CD4-positive, alpha-beta T cell treated with Interleukin-2 at 100 ng/mL for 4 hours (primary cell): ENCODE measurements around the gene CAPN8.

ENCODE experiments used
- DNase-seq: peaks from one replicate; pipeline ENCODE4 v3.0.0-alpha.2; 2020; ENCODE audit warnings: low spot score

CAPN8 gene

GRCh38 chr1:223665592-223666312 is at the start of gene CAPN8:
TSS of gene CAPN8 (minus strand) at chr1:223665701. CDS start at chr1:223665646, 55 bp downstream.
- DNase-seq: no peak

- no peak for DNase-seq
Observed at GRCh38 chr1:223714849-223715603, 49.5 kb upstream of the CAPN8 start.

- DNase-seq: no peak
Observed at GRCh38 chr1:223714421-223714724, 48.9 kb upstream of the CAPN8 start.

DNA sequence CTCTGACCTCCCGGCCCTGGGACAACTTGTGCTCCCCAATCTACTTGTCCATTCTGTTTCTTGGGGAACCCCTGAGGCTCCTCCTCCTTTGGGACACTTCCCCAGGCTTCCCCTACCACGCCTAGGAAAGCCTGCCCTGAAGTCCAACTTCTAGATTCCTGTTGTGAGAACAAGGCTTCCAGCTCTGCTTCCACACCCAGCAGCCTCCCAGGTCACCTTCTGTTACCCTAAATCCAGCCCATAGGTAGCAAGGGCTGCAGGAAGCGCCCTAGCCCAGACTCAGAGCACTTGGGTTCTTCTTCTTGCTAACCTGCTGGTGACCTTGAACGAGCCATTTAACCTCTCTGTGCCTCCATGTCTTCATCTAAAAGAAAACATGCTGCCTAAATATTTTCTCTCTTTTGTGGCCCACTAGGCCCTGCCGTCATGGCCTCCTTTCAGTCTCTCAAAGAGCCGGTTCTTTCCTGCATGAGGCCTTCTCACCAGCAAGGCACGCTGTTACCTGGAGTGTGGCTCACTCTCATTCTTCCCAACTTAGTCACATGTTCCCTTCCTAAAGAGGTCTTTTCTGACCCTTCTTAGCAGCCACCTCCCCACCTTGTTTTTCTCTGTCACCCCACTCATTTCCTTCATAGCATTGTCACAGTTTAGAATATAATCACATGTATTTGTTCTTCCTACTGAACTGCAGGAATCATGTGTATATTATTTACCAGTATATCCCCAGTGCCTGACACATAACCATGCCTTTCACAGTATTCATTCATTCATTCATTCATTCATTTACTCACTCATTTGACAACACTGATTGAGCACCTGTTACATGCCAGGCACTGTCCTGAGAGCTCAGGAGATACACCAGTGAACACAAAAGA is 48.3 kb upstream of the CAPN8 start:
- DNase-seq: no peak

- peak; percentile 36 for DNase-seq
Observed at GRCh38 chr1:223712850-223713474, 47.5 kb upstream of the CAPN8 start.

- DNase-seq: peak; percentile 68
Observed at GRCh38 chr1:223712194-223712849, 46.8 kb upstream of the CAPN8 start, which contains the start of gene CAPN2. TSS of gene CAPN2 (plus strand) at chr1:223712539. CDS start at chr1:223712641, 102 bp downstream.

DNA sequence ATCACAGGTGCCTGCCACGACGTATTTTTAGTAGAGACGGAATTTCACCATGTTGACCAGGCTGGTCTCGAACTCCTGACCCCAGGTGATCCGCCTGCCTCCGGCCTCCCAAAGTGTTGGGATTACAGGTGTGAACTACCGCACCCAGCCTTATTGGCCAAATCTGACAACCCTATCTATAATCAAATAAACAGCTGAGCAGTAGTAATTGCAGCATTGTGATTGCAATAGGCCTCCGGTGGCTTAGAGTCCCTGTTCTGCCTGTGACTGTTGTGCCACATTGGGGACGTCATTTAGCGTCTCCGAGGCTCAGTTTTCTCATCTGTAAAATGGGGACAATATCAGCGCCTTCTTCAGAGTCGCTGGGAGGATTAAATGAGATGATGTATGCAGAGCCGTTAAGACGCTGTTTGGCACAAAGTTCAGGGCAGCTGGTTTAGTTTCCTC is 46.3 kb upstream of the CAPN8 start:
- peak; percentile 31 for DNase-seq

DNA sequence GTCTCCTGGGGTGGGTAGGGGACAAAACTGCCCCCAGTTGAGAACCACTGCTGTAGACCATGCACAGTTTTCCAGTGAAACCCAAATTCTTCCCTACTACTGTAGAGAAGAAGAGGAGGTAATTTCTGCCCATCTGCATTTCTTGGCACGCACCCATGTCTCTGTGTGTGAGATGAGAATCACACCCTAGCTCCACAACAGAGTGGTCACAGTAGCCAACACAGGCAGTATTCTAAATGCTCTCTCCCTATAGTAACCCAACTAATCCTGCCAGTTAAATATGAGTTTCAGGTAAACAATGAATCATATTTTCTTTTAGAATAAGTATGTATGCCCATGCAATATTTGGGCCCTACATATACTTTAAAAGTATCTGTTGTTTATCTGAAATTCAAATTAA is 45.7 kb upstream of the CAPN8 start:
- DNase-seq: no peak

GRCh38 chr1:223710179-223711133 is 45.0 kb upstream of the CAPN8 start:
- DNase-seq: no peak

- no peak for DNase-seq
Observed at GRCh38 chr1:223709598-223709997, 44.1 kb upstream of the CAPN8 start.

DNA sequence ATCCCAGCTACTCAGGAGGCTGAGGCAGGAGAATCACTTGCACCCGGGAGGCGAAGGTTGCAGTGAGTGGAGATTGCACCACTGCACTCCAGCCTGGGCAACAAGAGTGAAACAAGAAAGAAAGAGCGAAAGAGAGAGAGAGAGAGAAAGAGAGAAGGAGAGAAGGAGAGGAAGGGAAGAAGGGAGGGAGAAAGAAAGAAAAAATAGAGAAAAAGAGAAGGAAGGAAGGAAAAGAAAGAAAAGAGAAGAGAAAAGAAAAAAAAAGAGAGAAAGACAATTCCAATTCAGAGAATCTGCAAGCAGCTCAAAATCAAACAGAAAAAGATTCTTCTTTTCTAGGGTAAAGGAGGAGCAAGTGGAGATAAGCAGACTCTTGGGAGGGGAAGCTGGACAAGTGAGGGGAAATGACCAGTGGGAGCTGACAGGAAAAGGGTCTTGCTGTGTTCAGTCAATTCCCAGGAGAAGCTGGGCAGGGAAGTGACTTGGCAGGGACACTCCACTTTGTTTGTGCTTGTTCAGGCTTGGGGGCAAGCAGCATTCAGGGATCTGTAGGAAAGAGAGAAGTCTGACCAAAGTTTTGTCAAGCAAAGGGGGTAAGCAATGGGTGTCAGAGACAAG is 43.3 kb upstream of the CAPN8 start:
- no peak for DNase-seq

DNA sequence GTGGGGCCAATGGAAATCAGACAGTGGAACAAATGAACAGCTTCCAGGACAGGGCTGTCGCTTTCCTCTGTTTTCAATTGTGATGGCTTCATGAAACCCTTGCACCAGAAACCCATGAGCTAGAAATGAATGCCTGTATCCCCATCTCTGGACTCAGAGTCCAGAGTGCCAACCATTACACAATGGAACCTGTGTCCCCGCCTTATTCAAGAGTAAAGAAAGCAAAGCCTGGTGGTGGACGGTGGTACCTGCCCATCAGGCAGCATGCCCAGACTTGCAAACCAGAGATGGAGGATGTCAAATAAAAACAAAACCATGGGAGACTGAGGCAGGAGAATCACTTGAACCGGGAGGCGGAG is 42.5 kb upstream of the CAPN8 start:
- no peak for DNase-seq

GRCh38 chr1:223707256-223708000 is 41.9 kb upstream of the CAPN8 start:
- no peak for DNase-seq

DNA sequence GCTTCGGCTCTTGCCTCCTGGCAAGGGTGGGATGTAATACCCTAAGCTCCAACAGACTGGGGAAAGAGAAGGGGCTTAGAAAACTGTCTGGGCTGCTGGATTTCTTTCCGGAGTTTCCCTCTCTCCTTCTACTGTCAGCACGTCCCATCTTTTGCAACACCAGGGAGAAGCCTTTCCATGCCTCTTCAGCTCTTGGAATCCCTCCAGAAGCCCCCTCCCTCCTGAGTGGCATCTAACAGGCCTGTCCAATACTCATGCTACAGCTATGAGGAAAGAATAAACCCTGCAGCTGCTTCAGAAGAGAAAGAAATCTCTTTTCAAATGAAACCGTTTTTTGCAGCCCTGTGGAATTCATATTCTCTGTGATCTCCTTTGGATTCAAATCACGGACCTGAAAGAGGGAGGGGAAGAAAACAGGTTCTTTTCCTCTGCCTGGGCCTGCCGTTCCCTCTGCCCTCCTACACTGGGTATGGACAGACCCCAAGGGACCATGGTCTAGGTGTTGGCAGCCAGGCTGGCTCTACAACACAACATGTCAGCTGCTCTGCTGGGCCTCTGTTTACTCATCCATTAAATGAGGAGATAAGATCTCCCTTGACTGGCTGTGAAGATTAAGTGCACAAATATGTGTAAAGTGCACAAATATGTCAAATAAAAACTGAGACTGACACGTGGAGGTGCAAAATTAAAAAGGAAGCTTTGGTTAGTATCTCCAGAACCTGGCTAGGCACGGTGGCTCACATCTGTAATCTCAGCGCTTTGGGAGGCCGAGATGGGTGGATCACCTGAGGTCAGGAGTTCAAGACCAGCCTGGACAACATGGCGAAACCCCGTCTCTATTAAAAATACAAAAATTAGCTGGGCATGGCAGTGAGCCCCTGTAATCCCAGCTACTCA is 40.8 kb upstream of the CAPN8 start:
- DNase-seq: no peak

DNA sequence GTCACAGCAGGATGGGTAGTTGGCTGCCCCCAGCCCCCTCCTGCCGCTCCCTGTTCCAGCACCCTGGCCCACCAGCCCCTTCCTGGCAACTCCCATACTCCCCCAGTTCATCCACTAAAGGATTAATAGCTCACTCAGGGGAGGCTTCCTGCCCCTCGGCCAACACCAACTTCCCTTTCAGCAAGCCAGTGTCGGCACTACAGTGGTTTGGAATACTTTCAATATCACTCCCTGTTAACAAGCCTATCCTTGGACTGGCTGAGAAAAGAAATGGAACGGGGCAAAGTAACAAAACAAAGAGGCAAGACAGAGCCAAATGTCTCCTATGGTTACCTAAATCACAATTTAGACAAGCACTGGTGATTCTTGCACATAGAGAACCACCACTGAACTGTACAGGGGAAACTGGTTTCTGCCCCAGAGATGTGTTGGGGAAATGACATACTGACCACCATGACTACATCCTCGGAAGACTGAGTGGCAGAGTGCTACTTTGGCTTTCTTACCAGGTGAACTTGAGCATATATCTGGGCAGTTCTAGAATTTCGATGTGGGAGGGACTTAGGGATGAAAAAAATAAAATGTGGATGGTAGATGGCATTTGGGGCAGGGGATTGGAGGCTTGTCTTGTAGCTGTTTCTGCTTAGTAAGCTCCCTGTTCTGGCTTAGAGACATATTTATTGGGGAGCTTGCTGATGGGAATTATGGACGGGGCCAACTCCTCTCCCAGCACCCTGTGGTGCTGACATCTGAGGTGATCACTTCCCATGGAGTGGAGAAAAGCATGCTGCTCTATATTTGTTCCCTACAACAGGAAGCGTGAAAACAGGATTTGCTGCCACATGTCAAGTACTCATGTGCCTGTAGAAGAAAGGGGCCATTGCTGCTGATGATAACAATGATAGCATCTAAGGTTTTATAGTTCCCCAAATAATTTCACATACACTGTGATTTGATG is 39.7 kb upstream of the CAPN8 start:
- no peak for DNase-seq

- no peak for DNase-seq
Observed at GRCh38 chr1:223703668-223704013, 38.1 kb upstream of the CAPN8 start.
